ENCODE measurements around the gene CDH8.

DNA sequence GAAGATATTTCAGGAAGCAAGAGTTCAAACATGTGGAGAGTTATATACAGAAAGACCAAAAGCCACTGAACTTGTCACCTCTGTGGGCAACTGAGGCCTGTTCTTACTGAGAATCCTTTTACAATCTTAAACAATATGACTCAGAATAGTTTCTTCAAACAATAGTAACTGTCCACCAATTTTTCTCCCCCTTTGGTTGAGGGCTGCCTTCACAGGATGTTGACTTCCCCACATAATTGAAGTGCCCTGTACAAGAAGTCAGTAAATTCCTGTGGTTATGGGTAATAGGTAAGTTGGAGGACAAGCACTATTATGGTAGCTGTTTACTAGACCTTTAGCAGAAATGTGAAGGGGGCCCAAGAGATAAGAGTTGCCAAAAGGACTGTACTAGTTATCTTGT is 215.8 kb downstream of the CDH8 start:
- TF ChIP-seq RAD21 (conservative IDR thresholded peaks at IDR 0.05 in 1 of 2, IDR thresholded peaks at IDR 0.05 in 1 of 2) (no peak), SMC3 (IDR thresholded peaks at IDR 0.05) (no peak), JUN (IDR thresholded peaks at IDR 0.05) (no peak), BHLHE40 (IDR thresholded peaks at IDR 0.05; ENCODE audit: low read depth, low read length) (no peak), MAZ (IDR thresholded peaks at IDR 0.05; ENCODE audit: borderline replicate concordance, low read depth, low read length) (no peak), POLR2A (IDR thresholded peaks at IDR 0.05; ENCODE audit: low read length) (no peak), CEBPB (IDR thresholded peaks at IDR 0.05) (no peak), HDAC2 (IDR thresholded peaks at IDR 0.05) (no peak), EP300 (IDR thresholded peaks at IDR 0.05) (no peak), MAFK (IDR thresholded peaks at IDR 0.05; ENCODE audit: partially characterized antibody) (no peak)
- TF ChIP-seq, protein P1, sequence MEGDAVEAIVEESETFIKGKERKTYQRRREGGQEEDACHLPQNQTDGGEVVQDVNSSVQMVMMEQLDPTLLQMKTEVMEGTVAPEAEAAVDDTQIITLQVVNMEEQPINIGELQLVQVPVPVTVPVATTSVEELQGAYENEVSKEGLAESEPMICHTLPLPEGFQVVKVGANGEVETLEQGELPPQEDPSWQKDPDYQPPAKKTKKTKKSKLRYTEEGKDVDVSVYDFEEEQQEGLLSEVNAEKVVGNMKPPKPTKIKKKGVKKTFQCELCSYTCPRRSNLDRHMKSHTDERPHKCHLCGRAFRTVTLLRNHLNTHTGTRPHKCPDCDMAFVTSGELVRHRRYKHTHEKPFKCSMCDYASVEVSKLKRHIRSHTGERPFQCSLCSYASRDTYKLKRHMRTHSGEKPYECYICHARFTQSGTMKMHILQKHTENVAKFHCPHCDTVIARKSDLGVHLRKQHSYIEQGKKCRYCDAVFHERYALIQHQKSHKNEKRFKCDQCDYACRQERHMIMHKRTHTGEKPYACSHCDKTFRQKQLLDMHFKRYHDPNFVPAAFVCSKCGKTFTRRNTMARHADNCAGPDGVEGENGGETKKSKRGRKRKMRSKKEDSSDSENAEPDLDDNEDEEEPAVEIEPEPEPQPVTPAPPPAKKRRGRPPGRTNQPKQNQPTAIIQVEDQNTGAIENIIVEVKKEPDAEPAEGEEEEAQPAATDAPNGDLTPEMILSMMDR (IDR thresholded peaks at IDR 0.05) = no peak
- TF ChIP-seq, protein P2, sequence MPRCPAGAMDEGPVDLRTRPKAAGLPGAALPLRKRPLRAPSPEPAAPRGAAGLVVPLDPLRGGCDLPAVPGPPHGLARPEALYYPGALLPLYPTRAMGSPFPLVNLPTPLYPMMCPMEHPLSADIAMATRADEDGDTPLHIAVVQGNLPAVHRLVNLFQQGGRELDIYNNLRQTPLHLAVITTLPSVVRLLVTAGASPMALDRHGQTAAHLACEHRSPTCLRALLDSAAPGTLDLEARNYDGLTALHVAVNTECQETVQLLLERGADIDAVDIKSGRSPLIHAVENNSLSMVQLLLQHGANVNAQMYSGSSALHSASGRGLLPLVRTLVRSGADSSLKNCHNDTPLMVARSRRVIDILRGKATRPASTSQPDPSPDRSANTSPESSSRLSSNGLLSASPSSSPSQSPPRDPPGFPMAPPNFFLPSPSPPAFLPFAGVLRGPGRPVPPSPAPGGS (IDR thresholded peaks at IDR 0.05) = no peak
- TF ChIP-seq, protein P3, sequence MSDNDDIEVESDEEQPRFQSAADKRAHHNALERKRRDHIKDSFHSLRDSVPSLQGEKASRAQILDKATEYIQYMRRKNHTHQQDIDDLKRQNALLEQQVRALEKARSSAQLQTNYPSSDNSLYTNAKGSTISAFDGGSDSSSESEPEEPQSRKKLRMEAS (IDR thresholded peaks at IDR 0.05) = no peak
